A549 treated with dexamethasone at 1 μM for 4 hours (cell line): Measurements from ENCODE around the gene FAM241A. TPM values are rescaled to one million over a fixed set of nuclear protein-coding genes. Genes with fewer than 3 reads are reported as not detected.

Experiments
- total RNA-seq: library from RNA; stranded (reverse); fragments of 200-300 nt; extraction: Qiagen RNA extraction; gene quantifications from 5 replicates; pipeline ENCODE4 v1.2.3, GENCODE V29; 2022

The FAM241A gene
- total RNA-seq: 0.74 to 1.0 TPM (median 0.86 TPM) in 5 replicates

GRCh38 chr4:112145326-112145789, at the start of gene FAM241A:
Gene FAM241A, plus strand, starts transcription at chr4:112145454. Its CDS starts 127 bp downstream, at chr4:112145581.

GRCh38 chr4:112231779-112232713, 86.8 kb downstream of the FAM241A start, which contains the start of gene AP1AR:
Gene AP1AR, plus strand, starts transcription at chr4:112231787. Its CDS starts 305 bp downstream, at chr4:112232092.

Other genes with a start within 250 kb of the FAM241A start
- gene AP1AR, start 86.3 kb downstream of the FAM241A start, total RNA-seq: 8.5 to 11.2 TPM (median 9.8 TPM) in 5 replicates
- gene TIFA, start 140.4 kb downstream of the FAM241A start, total RNA-seq: 3.3 to 4.7 TPM (median 3.8 TPM) in 5 replicates
- 1.4 to 2.3 TPM (median 1.9 TPM) in 5 replicates for gene ALPK1, start 151.9 kb downstream of the FAM241A start, total RNA-seq